ENCODE data around the gene F11R.

DNA sequence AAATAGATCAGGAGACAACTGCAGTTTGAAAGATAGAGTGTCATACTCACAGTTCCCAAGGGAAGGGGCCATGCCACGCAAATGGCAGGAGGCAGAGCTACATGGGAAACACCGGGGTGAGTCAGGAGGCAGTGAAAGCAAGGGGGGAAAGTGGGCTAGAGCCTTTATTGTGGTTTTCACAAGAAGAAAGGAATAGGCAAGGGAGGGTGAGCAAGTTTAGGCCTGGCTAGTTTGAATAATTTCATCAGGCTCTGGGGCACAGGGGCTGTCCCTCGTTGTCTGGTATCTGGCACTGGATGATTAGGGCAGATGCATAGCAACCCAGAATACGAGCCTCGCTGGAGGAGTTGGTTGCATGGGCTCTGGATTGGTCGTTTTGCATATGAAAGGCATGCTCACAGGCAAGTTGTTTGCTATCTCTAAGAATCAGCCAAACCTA, 49.3 kb downstream of the F11R start:
- TF ChIP-seq POLR2AphosphoS5 (IDR thresholded peaks at IDR 0.05), result no peak
- TF ChIP-seq, protein P1, sequence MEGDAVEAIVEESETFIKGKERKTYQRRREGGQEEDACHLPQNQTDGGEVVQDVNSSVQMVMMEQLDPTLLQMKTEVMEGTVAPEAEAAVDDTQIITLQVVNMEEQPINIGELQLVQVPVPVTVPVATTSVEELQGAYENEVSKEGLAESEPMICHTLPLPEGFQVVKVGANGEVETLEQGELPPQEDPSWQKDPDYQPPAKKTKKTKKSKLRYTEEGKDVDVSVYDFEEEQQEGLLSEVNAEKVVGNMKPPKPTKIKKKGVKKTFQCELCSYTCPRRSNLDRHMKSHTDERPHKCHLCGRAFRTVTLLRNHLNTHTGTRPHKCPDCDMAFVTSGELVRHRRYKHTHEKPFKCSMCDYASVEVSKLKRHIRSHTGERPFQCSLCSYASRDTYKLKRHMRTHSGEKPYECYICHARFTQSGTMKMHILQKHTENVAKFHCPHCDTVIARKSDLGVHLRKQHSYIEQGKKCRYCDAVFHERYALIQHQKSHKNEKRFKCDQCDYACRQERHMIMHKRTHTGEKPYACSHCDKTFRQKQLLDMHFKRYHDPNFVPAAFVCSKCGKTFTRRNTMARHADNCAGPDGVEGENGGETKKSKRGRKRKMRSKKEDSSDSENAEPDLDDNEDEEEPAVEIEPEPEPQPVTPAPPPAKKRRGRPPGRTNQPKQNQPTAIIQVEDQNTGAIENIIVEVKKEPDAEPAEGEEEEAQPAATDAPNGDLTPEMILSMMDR (IDR thresholded peaks at IDR 0.05), result no peak

All from prostate gland (tissue), 2 donors.